Right kidney (tissue), 9 donors: Measurements from ENCODE around the gene DCTD.

Experiments used
- DNase-seq: peaks from one replicate; pipeline ENCODE4 v3.0.0-alpha.2; 2016
- long read RNA-seq, 8 donors: transcript quantifications; one replicate each; lab custom pipeline, GENCODE V29; 2026

DCTD gene
- long read RNA-seq, donor 1, transcript DCTD-201 (6 exons, 1,931 nt): major isoform, 24 of 48 reads
- long read RNA-seq, donor 1, transcript DCTD-202 (6 exons, 1,972 nt): minor isoform, 12 of 48 reads
- long read RNA-seq, donor 1, partial matches to known transcripts: 11 of 48 reads
- long read RNA-seq, donor 1, other reads (novel, unspliced or antisense): 0 of 48 reads
- long read RNA-seq, donor 2, transcript DCTD-201 (6 exons, 1,931 nt): major isoform, 15 of 17 reads
- long read RNA-seq, donor 2, partial matches to known transcripts: 0 of 17 reads
- long read RNA-seq, donor 2, other reads (novel, unspliced or antisense): 0 of 17 reads
- long read RNA-seq, donor 3, transcript DCTD-201 (6 exons, 1,931 nt): major isoform, 12 of 18 reads
- long read RNA-seq, donor 3, transcript DCTD-202 (6 exons, 1,972 nt): minor isoform, 6 of 18 reads
- long read RNA-seq, donor 3, partial matches to known transcripts: 0 of 18 reads
- long read RNA-seq, donor 3, other reads (novel, unspliced or antisense): 0 of 18 reads
- long read RNA-seq, donor 4, transcript DCTD-202 (6 exons, 1,972 nt): minor isoform, 11 of 25 reads
- long read RNA-seq, donor 4, transcript DCTD-201 (6 exons, 1,931 nt): major isoform, 12 of 25 reads
- long read RNA-seq, donor 4, partial matches to known transcripts: 0 of 25 reads
- long read RNA-seq, donor 4, other reads (novel, unspliced or antisense): 0 of 25 reads
- long read RNA-seq, donor 5, transcript DCTD-202 (6 exons, 1,972 nt): minor isoform, 8 of 40 reads
- long read RNA-seq, donor 5, transcript DCTD-201 (6 exons, 1,931 nt): major isoform, 30 of 40 reads
- long read RNA-seq, donor 5, partial matches to known transcripts: 0 of 40 reads
- long read RNA-seq, donor 5, other reads (novel, unspliced or antisense): 0 of 40 reads
- long read RNA-seq, donor 6, transcript DCTD-201 (6 exons, 1,931 nt): major isoform, 27 of 38 reads
- long read RNA-seq, donor 6, transcript DCTD-202 (6 exons, 1,972 nt): minor isoform, 5 of 38 reads
- long read RNA-seq, donor 6, partial matches to known transcripts: 5 of 38 reads
- long read RNA-seq, donor 6, other reads (novel, unspliced or antisense): 0 of 38 reads
- long read RNA-seq, donor 7, transcript DCTD-201 (6 exons, 1,931 nt): major isoform, 49 of 98 reads
- long read RNA-seq, donor 7, transcript DCTD-202 (6 exons, 1,972 nt): minor isoform, 8 of 98 reads
- long read RNA-seq, donor 7, partial matches to known transcripts: 36 of 98 reads
- long read RNA-seq, donor 7, other reads (novel, unspliced or antisense): 0 of 98 reads
- long read RNA-seq, donor 8, transcript DCTD-201 (6 exons, 1,931 nt): major isoform, 25 of 33 reads
- long read RNA-seq, donor 8, transcript DCTD-202 (6 exons, 1,972 nt): minor isoform, 7 of 33 reads
- long read RNA-seq, donor 8, partial matches to known transcripts: 0 of 33 reads
- long read RNA-seq, donor 8, other reads (novel, unspliced or antisense): 0 of 33 reads

DNA sequence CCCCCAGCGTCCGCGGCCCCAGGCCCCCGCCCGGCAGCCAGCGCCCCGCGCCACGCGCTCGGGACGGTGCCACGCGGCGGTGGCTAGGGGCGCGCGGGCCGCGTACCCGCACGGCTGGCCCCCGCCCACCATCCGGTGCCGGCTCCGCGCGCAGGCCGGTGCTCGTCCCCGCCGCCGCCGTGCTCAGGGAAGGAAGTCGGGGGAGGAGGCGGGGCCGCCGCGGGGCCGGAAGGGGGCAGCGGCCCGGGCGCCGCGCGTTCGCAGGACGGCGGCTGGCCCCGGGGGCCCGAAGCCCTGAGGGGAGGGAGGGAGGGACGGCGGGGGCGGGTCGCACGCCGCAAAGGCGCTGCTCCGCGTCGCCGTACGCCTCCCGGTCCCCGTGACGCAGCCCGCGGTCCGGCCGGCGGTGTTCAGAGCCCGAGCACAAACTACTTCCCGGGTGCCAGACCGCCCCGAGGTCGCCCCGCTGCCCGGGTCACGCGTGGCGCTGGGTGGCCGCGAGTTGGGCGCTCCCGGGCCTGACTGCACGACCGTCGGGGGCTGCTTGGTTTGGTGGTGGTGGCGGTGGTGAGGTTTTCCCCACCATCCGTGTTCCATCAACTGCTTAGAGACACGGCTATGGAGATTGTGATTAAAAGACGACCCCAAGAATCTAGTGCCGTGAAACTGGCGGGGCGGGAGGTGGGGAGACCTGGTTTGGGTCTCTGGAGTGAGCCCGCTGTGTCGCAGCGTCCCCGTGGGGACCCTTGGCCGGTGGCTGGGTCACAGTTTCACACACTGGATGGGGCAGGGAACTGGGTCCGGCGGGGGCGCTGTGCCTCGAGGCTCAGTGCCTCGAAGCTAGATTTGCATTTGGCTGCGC lies at the start of gene DCTD:
Gene DCTD, minus strand, starts transcription at position 205 of the 862 bp plus-strand sequence. CDS start 1,818 bp downstream, outside the sequence.
- DNase-seq: peak; percentile 94

DNA sequence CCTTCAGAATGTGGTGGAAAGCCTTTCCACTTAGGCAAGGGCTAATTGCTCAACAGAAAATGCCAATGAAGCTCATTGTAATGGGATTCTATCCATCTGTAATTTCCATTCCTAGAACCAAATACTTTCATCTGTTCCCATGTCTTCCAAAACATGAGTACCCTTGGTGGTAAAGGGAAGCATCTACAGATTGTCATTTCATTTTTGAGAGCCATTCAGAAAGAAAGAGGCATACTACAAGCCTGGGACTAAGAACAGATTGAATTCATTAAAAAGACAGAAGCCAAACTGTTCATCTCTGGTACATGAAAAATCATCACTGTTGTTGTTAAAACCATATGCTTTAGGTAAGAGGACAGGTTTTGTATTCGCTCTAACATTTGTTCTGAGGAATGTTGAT lies 43.6 kb upstream of the DCTD start:
- DNase-seq: no peak

GRCh38 chr4:182960228-182960627 lies 43.0 kb upstream of the DCTD start:
- no peak for DNase-seq

DNA sequence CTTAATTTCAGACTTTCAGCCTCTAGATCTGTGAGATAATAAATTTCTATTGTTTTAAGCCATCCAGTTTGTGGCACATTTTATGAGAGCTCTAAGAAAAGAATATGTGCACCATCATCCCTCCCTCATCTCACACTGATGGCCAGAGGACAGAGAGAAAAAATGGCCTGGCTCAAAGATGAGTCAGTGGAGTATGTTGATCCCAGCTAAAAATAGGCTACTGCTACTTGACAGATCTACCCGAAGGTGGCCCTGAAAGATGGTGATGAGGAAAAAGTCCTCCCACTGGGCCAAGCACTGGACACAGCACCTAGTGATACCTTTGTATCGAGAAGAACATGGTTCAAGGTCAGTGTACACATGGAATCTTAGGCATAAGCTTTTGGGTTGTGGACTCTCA lies 38.2 kb upstream of the DCTD start:
- no peak for DNase-seq

- no peak for DNase-seq
These were observed 27.5 kb upstream of the DCTD start for GRCh38 chr4:182944484-182945213.

DNA sequence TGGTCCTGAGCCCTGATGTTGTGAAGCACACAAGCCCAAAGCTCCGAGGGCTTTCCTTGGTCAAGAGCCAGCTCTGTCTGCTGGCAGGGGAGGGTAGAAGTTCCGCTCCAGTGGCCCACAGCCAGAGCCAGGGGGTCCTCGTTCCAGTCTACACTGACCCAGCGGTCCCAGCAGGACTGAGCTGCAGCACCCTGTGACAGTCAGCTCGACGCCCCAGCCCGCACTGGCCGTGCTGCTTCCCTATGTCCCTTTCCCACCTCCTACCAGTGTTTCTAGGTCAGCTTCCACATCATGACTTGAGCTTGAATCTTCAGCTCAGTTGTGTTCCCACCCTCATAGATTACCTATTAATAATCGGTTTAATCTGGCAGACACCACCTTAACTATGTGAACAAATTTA lies 22.5 kb upstream of the DCTD start:
- DNase-seq: no peak

DNA sequence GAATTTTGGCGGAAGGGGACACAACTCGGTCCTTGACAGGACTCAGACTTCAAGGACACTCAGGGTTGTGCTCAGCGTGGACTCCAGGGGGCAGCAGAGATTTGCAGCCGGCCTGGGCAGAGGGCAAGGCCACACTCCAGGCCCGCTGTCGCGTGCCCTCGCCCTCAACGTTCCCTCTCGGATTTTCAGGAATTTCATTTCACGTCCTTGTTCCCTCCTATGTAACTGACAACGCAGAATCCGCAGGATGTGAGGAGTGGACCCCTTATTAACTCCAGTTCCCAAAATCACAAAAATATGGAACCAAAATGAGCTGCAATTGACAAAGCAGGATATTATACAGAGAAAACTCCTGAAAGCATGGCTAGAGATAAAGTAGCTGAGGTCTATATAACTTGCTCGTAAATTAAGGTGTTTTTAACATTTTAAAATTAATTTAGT lies 21.0 kb upstream of the DCTD start:
- peak; percentile 58 for DNase-seq

DNA sequence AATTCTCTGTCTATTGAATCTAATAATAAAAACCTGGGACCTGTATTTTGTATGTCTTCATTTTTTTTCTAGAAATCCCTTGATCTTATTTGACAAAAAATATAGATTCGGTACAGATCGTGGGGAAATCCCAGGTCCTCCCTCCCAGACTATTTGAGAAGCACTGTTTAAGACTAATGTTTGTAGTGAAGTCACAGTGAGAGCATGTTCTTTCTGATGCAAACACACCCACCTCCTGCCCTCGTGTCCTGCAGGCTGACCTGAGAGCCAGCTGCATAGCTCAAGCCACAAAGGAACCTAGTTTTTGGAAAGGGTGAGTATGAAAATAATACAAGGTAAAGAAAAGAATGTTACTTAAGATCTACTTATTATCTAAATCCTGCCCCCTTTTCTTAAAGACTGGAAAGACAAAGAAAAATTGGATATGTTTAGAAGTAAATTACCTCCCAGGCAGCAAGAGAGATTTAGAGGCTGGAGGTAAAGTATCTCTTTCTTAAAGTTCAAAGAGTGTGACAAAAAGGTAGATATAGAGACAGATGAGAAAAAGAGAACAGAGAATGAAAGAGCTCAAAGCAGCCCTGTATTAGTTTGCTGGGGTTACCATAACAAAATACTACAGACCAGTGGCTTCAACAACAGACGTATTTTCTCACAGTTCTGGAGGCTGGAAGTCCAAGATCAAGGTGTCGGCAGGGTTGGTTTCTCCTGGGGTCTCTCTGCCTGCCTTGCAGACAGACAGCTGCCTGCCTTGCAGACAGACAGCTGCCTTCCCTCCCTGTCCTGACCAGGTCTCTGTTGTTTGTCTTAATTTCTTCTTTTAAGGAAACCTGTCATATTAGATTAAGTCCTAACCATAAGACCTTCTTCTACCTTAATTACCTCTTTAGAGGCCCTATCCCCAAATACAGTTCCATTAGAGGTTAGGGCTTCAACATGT lies 20.4 kb upstream of the DCTD start:
- no peak for DNase-seq

DNA sequence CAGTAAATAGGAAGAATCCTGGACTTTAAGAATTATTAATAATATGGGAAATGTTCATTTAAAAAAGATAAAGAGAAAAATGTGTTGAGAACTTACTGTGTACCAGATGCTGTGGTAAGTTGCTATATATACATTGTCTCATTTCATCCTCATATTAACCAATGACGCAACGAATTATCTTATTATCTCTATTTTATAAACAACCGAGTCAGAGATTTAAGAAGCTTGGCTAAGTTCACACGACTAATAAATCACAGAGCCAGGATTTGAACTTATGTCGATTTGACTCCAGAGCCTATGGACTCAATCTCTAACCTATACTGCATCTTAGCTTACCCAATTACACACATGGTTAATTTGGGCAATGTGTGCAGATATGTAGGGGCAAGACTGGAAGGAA lies 15.5 kb upstream of the DCTD start:
- no peak for DNase-seq

- DNase-seq: no peak
These were observed 14.6 kb upstream of the DCTD start for GRCh38 chr4:182931691-182932345.

GRCh38 chr4:182930889-182931288 lies 13.7 kb upstream of the DCTD start:
- DNase-seq: no peak

DNA sequence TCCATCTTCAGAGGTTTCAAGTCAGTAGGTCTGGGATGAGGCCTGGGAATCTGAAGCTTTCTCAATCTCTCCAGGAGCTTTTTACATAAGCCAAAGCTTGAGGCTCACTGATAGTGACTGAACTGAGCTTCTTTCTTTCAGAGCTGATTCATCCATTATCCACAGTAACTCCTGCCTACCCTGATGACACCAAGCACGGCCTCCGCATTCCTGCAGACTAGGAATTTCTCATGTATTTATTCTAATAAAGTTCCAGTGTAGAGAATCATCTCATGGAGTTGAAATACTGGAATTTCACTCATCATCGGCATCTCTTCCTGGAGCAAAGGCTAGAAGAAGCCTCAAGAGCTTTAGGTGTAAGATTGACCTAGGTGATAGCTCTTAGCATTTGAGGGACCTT lies 12.1 kb upstream of the DCTD start:
- DNase-seq: no peak

DNA sequence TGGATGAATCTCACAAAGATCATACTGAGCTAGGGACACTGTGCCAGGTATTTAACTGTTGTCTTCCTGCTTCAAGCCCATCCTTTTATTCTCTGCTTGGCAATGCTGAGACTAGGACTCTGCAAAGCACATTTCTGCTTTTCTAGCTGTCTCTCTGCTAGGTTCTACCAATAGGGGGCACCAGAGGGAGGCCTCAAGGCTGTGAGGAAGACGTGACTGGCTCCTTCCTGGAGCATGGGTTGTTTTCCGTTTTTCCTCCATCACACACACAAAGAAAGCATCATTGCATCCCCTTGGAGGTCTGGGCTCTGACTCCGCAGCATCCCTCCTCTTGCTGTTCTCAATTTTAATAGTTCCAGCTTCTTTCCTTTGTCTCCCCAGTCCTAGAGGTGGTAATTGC lies 10.9 kb upstream of the DCTD start:
- DNase-seq: no peak

DNA sequence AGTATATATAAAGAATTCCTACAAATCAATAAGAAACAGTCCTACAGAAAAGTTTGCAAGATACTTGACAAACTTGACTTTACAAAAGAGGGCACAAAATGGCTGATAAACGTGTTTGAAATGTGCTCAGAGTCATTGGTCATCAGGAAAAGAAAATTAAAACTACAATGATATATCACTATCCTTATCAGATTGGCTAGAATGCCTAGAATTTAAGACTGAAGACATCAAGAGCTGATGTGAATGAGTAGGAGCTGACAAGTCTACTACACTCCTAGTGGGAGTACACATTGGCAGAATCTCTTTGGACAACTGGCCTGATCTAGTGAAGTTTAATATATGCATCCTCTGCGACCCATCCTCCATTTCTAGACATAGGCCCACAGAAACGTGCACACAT lies 10.3 kb upstream of the DCTD start:
- no peak for DNase-seq

- DNase-seq: no peak
These were observed 8.7 kb upstream of the DCTD start for GRCh38 chr4:182925855-182926254.

GRCh38 chr4:182925298-182925757 lies 8.1 kb upstream of the DCTD start:
- peak; percentile 48 for DNase-seq

- no peak for DNase-seq
These were observed 7.3 kb upstream of the DCTD start for GRCh38 chr4:182924497-182924896.

DNA sequence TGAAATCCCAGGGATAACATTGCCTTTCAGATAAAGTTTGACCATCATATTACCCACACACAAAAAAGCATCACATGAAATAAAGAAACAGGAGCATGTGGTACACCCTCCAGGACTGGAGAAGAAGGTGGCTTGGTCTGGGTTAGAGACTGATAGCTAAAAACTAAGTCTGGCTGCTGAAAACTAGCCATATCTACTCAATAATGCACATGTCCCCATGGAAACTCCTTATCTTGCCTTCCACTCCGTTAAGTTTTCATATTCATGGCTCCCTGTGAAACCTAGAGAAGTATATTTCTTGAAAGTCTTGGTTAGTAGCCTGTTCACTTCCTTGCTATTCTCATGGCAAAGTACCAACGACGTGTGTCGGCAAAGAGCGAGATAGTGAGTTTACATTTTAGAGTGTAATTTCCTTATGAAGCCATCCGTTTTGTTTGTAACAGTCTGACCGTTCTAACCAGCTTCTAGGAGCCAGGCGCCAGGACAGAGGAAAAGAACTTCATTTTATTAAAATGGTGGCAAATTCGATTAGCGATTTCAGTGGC lies 6.7 kb upstream of the DCTD start:
- no peak for DNase-seq
